ENCODE results near the gene SERPINA1. TPM values are rescaled to one million over a fixed set of nuclear protein-coding genes. Genes with fewer than 3 reads are reported as not detected.

SERPINA1 gene
- total RNA-seq, 1 experiment from 2014 or later = not detected

- WGBS (ENCODE audit: extremely low coverage, insufficient read length, low lambda C conversion rate) = no CpG with 5 or more reads among the region's 3 CpGs
- no peak overlapping the region for H3K18ac ChIP-seq (ENCODE audit: insufficient read length, low read depth, low read length)
- no peak overlapping the region for H2BK20ac ChIP-seq (ENCODE audit: low read depth, low read length, poor library complexity, severe bottlenecking)
- no peak overlapping the region for H2BK120ac ChIP-seq (ENCODE audit: low read depth, low read length, poor library complexity, severe bottlenecking)
- H2BK12ac ChIP-seq (ENCODE audit: insufficient read length, low read depth, low read length) = no peak overlapping the region
- no peak overlapping the region for H3K14ac ChIP-seq (ENCODE audit: insufficient read depth, low read length)
- H3K4me2 ChIP-seq (ENCODE audit: insufficient read depth, insufficient read length, low read length) = no peak overlapping the region
- no peak overlapping the region for H3T11ph ChIP-seq (ENCODE audit: low read length)
- no peaks in the 10 kb centered on the region for H3K27me3 ChIP-seq (ENCODE audit: insufficient read depth, low read length)
- Mint-ChIP-seq H3K9me3 (0 out of 5 replicates have a peak, but pooled peaks cover 0 to 3% of the 10 kb centered on the region in 2 experiments), H3K4me3 (no peak overlapping the region), H3K27me3 (ENCODE audit: low read depth) (no peaks in the 10 kb centered on the region), H3K27ac (no peak overlapping the region), H3K4me1 (peaks cover 2 to 4% of the 10 kb centered on the region in 2 experiments; a peak in 3 of 4 replicates), H3K36me3 (ENCODE audit: insufficient read depth in 1 of 3, low read depth in 3 of 3) (no peaks in the 10 kb centered on the region)
- H2AK5ac ChIP-seq (ENCODE audit: insufficient read length, low read length) = no peak overlapping the region
- no peak overlapping the region for H2BK15ac ChIP-seq (ENCODE audit: low read depth, low read length)
- H3K56ac ChIP-seq (ENCODE audit: insufficient read length, low read depth, low read length) = no peak overlapping the region
- H4K20me1 ChIP-seq (ENCODE audit: control insufficient read depth, insufficient read depth, insufficient read length) = no peaks in the 10 kb centered on the region
- H3K9ac ChIP-seq (ENCODE audit: extremely low read depth, insufficient read length, low read length) = no peak overlapping the region
- no peak overlapping the region for H4K91ac ChIP-seq (ENCODE audit: insufficient read length, low read depth, low read length)
- H3K79me1 ChIP-seq (ENCODE audit: insufficient read depth, low read depth, low read length, poor library complexity, severe bottlenecking) = no peaks in the 10 kb centered on the region
- H3K79me2 ChIP-seq (ENCODE audit: insufficient read depth, low read length) = no peaks in the 10 kb centered on the region
- H3K23me2 ChIP-seq (ENCODE audit: insufficient read length, low read depth, low read length, poor library complexity, severe bottlenecking) = no peaks in the 10 kb centered on the region
- no peak overlapping the region for H4K5ac ChIP-seq (ENCODE audit: insufficient read length, low read depth, low read length)
- TF ChIP-seq CTCF (conservative IDR thresholded peaks at IDR 0.05) = no peak
- H3K9me3 ChIP-seq (ENCODE audit: control insufficient read depth, low read depth, low read length) = no peaks in the 10 kb centered on the region
- H2AFZ ChIP-seq (ENCODE audit: low read length) = no peak overlapping the region
- H3K23ac ChIP-seq (ENCODE audit: insufficient read length, low read depth, low read length) = no peak overlapping the region
- H3K4me1 ChIP-seq (ENCODE audit: insufficient read depth, low read length) = no peaks in the 10 kb centered on the region
- H3K4ac ChIP-seq (ENCODE audit: low read depth, low read length) = no peak overlapping the region
- H2BK5ac ChIP-seq (ENCODE audit: insufficient read length, low read length) = no peak overlapping the region
- DNase-seq = no peak
- H4K8ac ChIP-seq (replicated peaks; ENCODE audit: insufficient read length, low read depth, low read length) = no peak overlapping the region
- no peak overlapping the region for H3K27ac ChIP-seq (ENCODE audit: insufficient read length, low read depth, low read length)
These were observed 58.0 kb downstream of the SERPINA1 start for GRCh38 chr14:94330432-94330831.

All from H9 (cell line).